B cell (primary cell): ENCODE data around the gene PTEN. TPM values are rescaled to one million over a fixed set of nuclear protein-coding genes. Genes with fewer than 3 reads are reported as not detected.
"Not testable (repeated sequence)": the region's sequence is repeated elsewhere in the genome, so short reads cannot be mapped to it uniquely, and the experiment has no call there.

Experiments used
- ATAC-seq: fragments of 200-7000 bp; cut with Tn5 transposase; one replicate; pipeline ENCODE4 v1.10.0; 2021; ENCODE audit warnings: low read depth, mild to moderate bottlenecking, moderate number of reproducible peaks, moderate library complexity
- CTCF ChIA-PET: fragments of 350-600 bp; sonication (Branson Sonifier 250); formaldehyde crosslinking; loops from one replicate; lab custom pipeline; 2021; ENCODE audit warnings: antibody characterized with exemption, inconsistent platforms; lab: Charles Lee
- POLR2A ChIA-PET: fragments of 350-600 bp; sonication (Branson Sonifier 250); formaldehyde crosslinking; loops from one replicate; lab custom pipeline; 2021; ENCODE audit warnings: antibody characterized with exemption; lab: Charles Lee
- DNase-seq: peaks from one replicate; pipeline ENCODE4 v3.0.0; 2013
- H2AFZ ChIP-seq: 2 replicates; pipeline ENCODE4 v1.6.1; 2012; ENCODE audit warnings: mild to moderate bottlenecking, low read depth, low read length; ENCODE audit not compliant: insufficient read depth, poor library complexity, severe bottlenecking
- H3K27ac ChIP-seq, 2 donors: 1 replicate in 1 of 2; 2 replicates in 1 of 2; pipeline ENCODE4 v1.5.1; 2012 to 2013; ENCODE audit warnings: low read length in 2 of 2, mild to moderate bottlenecking in 2 of 2, moderate library complexity in 1 of 2
- H3K27me3 ChIP-seq, 4 experiments: fragments of 200-600 bp in 1 of 4; sonication (generic) in 1 of 4; replicated peaks in 1 of 4; 1 replicate in 2 of 4; 2 replicates in 2 of 4; pipeline versions ENCODE4 v1.6.1 to v1.7.0; 2013 to 2016; ENCODE audit warnings: low read length in 3 of 4, mild to moderate bottlenecking in 2 of 4, mixed read lengths in 1 of 4, moderate library complexity in 1 of 4; ENCODE audit not compliant: insufficient read depth in 4 of 4, control insufficient read depth in 3 of 4; ENCODE audit errors: control extremely low read depth in 1 of 4
- H3K36me3 ChIP-seq, 2 experiments: replicated peaks in 1 of 2; 1 replicate in 1 of 2; 2 replicates in 1 of 2; pipeline versions ENCODE4 v1.6.1 to v1.7.1; 2013; ENCODE audit warnings: low read length in 1 of 2; ENCODE audit not compliant: insufficient read depth in 2 of 2, control insufficient read depth in 1 of 2; ENCODE audit errors: control extremely low read depth in 1 of 2, extremely low read depth in 1 of 2
- H3K4me1 ChIP-seq, 2 donors: fragments of 200-600 bp in 1 of 2; sonication (generic) in 1 of 2; 1 replicate in 1 of 2; 2 replicates in 1 of 2; pipeline versions ENCODE4 v1.5.1 to v1.6.1; 2013 to 2017; ENCODE audit warnings: low read length in 2 of 2; ENCODE audit not compliant: control insufficient read depth in 2 of 2, insufficient read depth in 2 of 2
- H3K4me2 ChIP-seq: replicated peaks from 2 replicates; pipeline ENCODE3; 2012; ENCODE audit warnings: mild to moderate bottlenecking, low read depth, low read length; ENCODE audit not compliant: poor library complexity, severe bottlenecking
- H3K4me3 ChIP-seq, 5 experiments: fragments of 200-600 bp in 1 of 5; sonication (generic) in 1 of 5; 1 replicate in 3 of 5; 2 replicates in 2 of 5; pipeline versions ENCODE4 v1.5.1 to v1.7.0; 2011 to 2016; ENCODE audit warnings: low read length in 4 of 5, mild to moderate bottlenecking in 4 of 5, low read depth in 2 of 5, control low read depth in 1 of 5, moderate library complexity in 1 of 5; ENCODE audit not compliant: insufficient read depth in 1 of 5; ENCODE audit errors: control extremely low read depth in 1 of 5, extremely low read depth in 1 of 5
- H3K79me2 ChIP-seq: fragments of 200-600 bp; sonication (generic); one replicate; pipeline ENCODE4 v1.6.0; 2016; ENCODE audit warnings: low read length; ENCODE audit not compliant: control insufficient read depth, insufficient read depth
- H3K9ac ChIP-seq: fragments of 200-600 bp; sonication (generic); 2 replicates; pipeline ENCODE4 v1.6.1; 2017; ENCODE audit warnings: mild to moderate bottlenecking, low read length, moderate library complexity
- H3K9me3 ChIP-seq, 3 donors: one replicate each; pipeline versions ENCODE4 v1.6.1 to v1.7.1; 2013; ENCODE audit warnings: low read length in 2 of 3; ENCODE audit not compliant: control insufficient read depth in 2 of 3, insufficient read depth in 1 of 3; ENCODE audit errors: control extremely low read depth in 1 of 3
- H4K20me1 ChIP-seq: 2 replicates; pipeline ENCODE4 v1.6.0; 2012; ENCODE audit warnings: mild to moderate bottlenecking, low read length; ENCODE audit not compliant: insufficient read depth, control insufficient read depth, poor library complexity, severe bottlenecking
- H3K27ac Mint-ChIP-seq: one replicate; pipeline ENCODE4 v1.8.0; 2021; ENCODE audit warnings: mixed read lengths
- H3K27me3 Mint-ChIP-seq: one replicate; pipeline ENCODE4 v1.8.0; 2021; ENCODE audit warnings: mixed read lengths
- H3K4me1 Mint-ChIP-seq: one replicate; pipeline ENCODE4 v1.8.0; 2021; ENCODE audit warnings: mixed read lengths
- H3K4me3 Mint-ChIP-seq: one replicate; pipeline ENCODE4 v1.8.0; 2021; ENCODE audit warnings: mixed read lengths
- H3K9me3 Mint-ChIP-seq: one replicate; pipeline ENCODE4 v1.8.0; 2022; ENCODE audit warnings: mixed read lengths; ENCODE audit not compliant: insufficient read depth
- EZH2 ChIP-seq: IDR thresholded peaks from 2 replicates; pipeline ENCODE4 v1.6.1; 2012; ENCODE audit warnings: borderline replicate concordance, low read depth, mild to moderate bottlenecking, moderate library complexity, low read length; ENCODE audit not compliant: insufficient read depth, poor library complexity, severe bottlenecking
- WGBS: methylation state at CpG from one replicate; pipeline ENCODE4 v1.1.5; 2013; ENCODE audit warnings: missing lambda C conversion rate; ENCODE audit not compliant: insufficient coverage; 5-methylcytosine and 5-hydroxymethylcytosine counted together
- intact Hi-C: fragments of 100-400 bp; cut with micrococcal nuclease; formaldehyde crosslinking; loops from one replicate; pipeline ENCODE4 v1.10.0; 2022
- polyA plus RNA-seq: library from polyadenylated mRNA; depleted of rRNA; stranded (reverse); fragments of >200 nt; gene quantifications from 2 replicates; pipeline ENCODE4 v1.2.3, GENCODE V29; 2012
- total RNA-seq, 2 donors: library from RNA; stranded (reverse); fragments of 120-200 nt in 1 of 2; gene quantifications; 1 replicate in 1 of 2; 2 replicates in 1 of 2; pipeline versions ENCODE4 v1.2.3 to v1.2.4, GENCODE V29; 2013 to 2022
- TF ChIP-seq, protein P1 (sequence below): fragments of 200-600 bp; IDR thresholded peaks from one replicate; pipeline ENCODE4 v1.8.0; 2022; ENCODE audit warnings: antibody characterized with exemption, mild to moderate bottlenecking

PTEN gene
- total and polyA plus RNA-seq, 2 donors (not counting 1 experiment from before 2014, with no cell fraction given), result 15.2 to 114 TPM

DNA sequence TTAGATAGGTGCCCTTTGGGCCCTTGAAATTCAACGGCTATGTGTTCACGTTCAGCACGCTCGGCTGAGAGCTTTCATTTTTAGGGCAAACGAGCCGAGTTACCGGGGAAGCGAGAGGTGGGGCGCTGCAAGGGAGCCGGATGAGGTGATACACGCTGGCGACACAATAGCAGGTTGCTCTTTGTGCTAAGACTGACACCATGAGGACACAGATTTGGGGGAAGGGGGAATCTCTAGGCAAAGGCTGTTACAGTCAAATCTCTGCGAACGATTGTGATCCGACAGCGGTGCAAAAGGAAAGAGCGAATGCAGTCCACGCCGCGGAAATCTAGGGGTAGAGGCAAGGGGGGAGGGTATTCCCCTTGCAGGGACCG is 759 bp upstream of the PTEN start:
- Mint-ChIP-seq H3K27me3 (no peaks in the 10 kb centered on the region), H3K4me3 (peak overlapping the region; percentile 98), H3K9me3 (no peaks in the 10 kb centered on the region), H3K4me1 (peaks cover 39% of the 10 kb centered on the region), H3K27ac (peak overlapping the region; percentile 98)
- Histone ChIP-seq H3K27ac (peak overlapping the region; percentile 79 to 84), H3K9me3 (no peaks in the 10 kb centered on the region), H3K9ac (peak overlapping the region; percentile 72), H3K27me3 (no peaks in the 10 kb centered on the region), H3K4me3 (peak overlapping the region; percentile 87 to 99 (median 99)), H3K79me2 (peaks cover 38% of the 10 kb centered on the region), H3K36me3 (no peaks in the 10 kb centered on the region), H3K4me1 (peaks cover 20% of the 10 kb centered on the region in 2 donors), H3K4me2 (peak overlapping the region; percentile 85), H2AFZ (peak overlapping the region; percentile 89), H4K20me1 (no peaks in the 10 kb centered on the region)
- TF ChIP-seq, protein P1, sequence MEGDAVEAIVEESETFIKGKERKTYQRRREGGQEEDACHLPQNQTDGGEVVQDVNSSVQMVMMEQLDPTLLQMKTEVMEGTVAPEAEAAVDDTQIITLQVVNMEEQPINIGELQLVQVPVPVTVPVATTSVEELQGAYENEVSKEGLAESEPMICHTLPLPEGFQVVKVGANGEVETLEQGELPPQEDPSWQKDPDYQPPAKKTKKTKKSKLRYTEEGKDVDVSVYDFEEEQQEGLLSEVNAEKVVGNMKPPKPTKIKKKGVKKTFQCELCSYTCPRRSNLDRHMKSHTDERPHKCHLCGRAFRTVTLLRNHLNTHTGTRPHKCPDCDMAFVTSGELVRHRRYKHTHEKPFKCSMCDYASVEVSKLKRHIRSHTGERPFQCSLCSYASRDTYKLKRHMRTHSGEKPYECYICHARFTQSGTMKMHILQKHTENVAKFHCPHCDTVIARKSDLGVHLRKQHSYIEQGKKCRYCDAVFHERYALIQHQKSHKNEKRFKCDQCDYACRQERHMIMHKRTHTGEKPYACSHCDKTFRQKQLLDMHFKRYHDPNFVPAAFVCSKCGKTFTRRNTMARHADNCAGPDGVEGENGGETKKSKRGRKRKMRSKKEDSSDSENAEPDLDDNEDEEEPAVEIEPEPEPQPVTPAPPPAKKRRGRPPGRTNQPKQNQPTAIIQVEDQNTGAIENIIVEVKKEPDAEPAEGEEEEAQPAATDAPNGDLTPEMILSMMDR, result no peak
- TF ChIP-seq EZH2, result no peak
- 0% methylated on average over 18 of the region's 21 CpGs for WGBS
- ATAC-seq (peak; percentile 15), DNase-seq (no peak)
- ChIA-PET CTCF (interaction anchor here (0.6 to 11.5 kb wide), 14 partner anchors 9 to 720 kb away, joined by 3 to 241 read pairs (median 10); partner anchors contain the start of genes ATAD1 and RNLS), POLR2A (interaction anchor here (1.0 to 3.0 kb wide), 13 partner anchors 44 to 1039 kb away, joined by 3 to 77 read pairs (median 5); partner anchors contain the start of genes ATAD1, RNLS and STAMBPL1)
- intact Hi-C loops, result loop anchor here (1.0 to 5.0 kb wide), 7 partner anchors 44 to 1390 kb away; partner anchors contain the start of genes ATAD1, LIPA and STAMBPL1

DNA sequence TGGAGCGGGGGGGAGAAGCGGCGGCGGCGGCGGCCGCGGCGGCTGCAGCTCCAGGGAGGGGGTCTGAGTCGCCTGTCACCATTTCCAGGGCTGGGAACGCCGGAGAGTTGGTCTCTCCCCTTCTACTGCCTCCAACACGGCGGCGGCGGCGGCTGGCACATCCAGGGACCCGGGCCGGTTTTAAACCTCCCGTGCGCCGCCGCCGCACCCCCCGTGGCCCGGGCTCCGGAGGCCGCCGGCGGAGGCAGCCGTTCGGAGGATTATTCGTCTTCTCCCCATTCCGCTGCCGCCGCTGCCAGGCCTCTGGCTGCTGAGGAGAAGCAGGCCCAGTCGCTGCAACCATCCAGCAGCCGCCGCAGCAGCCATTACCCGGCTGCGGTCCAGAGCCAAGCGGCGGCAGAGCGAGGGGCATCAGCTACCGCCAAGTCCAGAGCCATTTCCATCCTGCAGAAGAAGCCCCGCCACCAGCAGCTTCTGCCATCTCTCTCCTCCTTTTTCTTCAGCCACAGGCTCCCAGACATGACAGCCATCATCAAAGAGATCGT is 598 bp downstream of the PTEN start:
- not testable (repeated sequence) for H3K27me3 Mint-ChIP-seq, H4K20me1 ChIP-seq, ATAC-seq, H3K9me3 ChIP-seq, H3K9me3 Mint-ChIP-seq, H3K36me3 ChIP-seq, H3K27me3 ChIP-seq
- peak overlapping the region; percentile 89 for H2AFZ ChIP-seq
- DNase-seq, result peak; percentile 60
- Mint-ChIP-seq H3K4me3 (peak overlapping the region; percentile 98), H3K27ac (peak overlapping the region; percentile 84), H3K4me1 (peaks cover 50% of the 10 kb centered on the region)
- CTCF ChIA-PET, result interaction anchor here (0.9 to 11.5 kb wide), 4 partner anchors 13 to 525 kb away, joined by 3 to 241 read pairs (median 98); no protein-coding TSS in a partner anchor
- POLR2A ChIA-PET, result interaction anchor here (2.8 to 3.0 kb wide), 5 partner anchors 46 to 718 kb away, joined by 16 to 77 read pairs (median 21); partner anchors contain the start of genes ATAD1 and RNLS
- peak overlapping the region; percentile 40 to 84 for H3K27ac ChIP-seq
- WGBS, result under 1% methylated on average over 46 of the region's 47 CpGs
- peak overlapping the region; percentile 87 to 99 (median 99) for H3K4me3 ChIP-seq
- H3K4me2 ChIP-seq, result peak overlapping the region; percentile 85
- peaks cover 21 to 32% of the 10 kb centered on the region in 2 donors for H3K4me1 ChIP-seq
- H3K9ac ChIP-seq, result peak overlapping the region; percentile 72
- intact Hi-C loops, result loop anchor here (1.0 to 5.0 kb wide), 6 partner anchors 63 to 1388 kb away; partner anchors contain the start of genes LIPA and STAMBPL1
- peaks cover 52% of the 10 kb centered on the region for H3K79me2 ChIP-seq
